ENCODE data around the gene ZNF557.
"Not testable (repeated sequence)": the region's sequence is repeated elsewhere in the genome, so short reads cannot be mapped to it uniquely, and the experiment has no call there.

GRCh38 chr19:7021331-7021730 lies 48.2 kb upstream of the ZNF557 start, which contains the start of gene MBD3L2B:
- not testable (repeated sequence) for TF ChIP-seq CTCF (IDR thresholded peaks at IDR 0.05 in 4 of 5, conservative IDR thresholded peaks at IDR 0.05 in 1 of 5); POLR2A (IDR thresholded peaks at IDR 0.05)

Measured in gastrocnemius medialis (tissue), 4 donors.